Neutrophil (primary cell): Measurements from ENCODE around the gene ALS2.
"Not testable (repeated sequence)": the region's sequence is repeated elsewhere in the genome, so short reads cannot be mapped to it uniquely, and the experiment has no call there.

Experiments used
- H3K27ac ChIP-seq: fragments of 200-600 bp; sonication (generic); 2 replicates; pipeline ENCODE4 v1.5.1; 2016; ENCODE audit warnings: mild to moderate bottlenecking, moderate library complexity
- H3K27me3 ChIP-seq: fragments of 200-600 bp; sonication (generic); 2 replicates; pipeline ENCODE4 v1.6.0; 2016; ENCODE audit warnings: mild to moderate bottlenecking
- H3K36me3 ChIP-seq: fragments of 200-600 bp; sonication (generic); 2 replicates; pipeline ENCODE4 v1.5.1; 2017
- H3K4me1 ChIP-seq, 2 experiments: fragments of 200-600 bp in 1 of 2; sonication (generic) in 1 of 2; 1 replicate in 1 of 2; 2 replicates in 1 of 2; pipeline versions ENCODE4 v1.5.1 to v1.6.1; 2013 to 2016; ENCODE audit warnings: low read depth in 1 of 2, low read length in 1 of 2, mild to moderate bottlenecking in 1 of 2, moderate library complexity in 1 of 2; ENCODE audit not compliant: control insufficient read depth in 1 of 2, insufficient read depth in 1 of 2
- H3K4me3 ChIP-seq, 2 experiments: fragments of 200-600 bp in 1 of 2; sonication (generic) in 1 of 2; 1 replicate in 1 of 2; 2 replicates in 1 of 2; pipeline ENCODE4 v1.5.1; 2013 to 2016; ENCODE audit warnings: low read depth in 1 of 2, low read length in 1 of 2, mild to moderate bottlenecking in 1 of 2, moderate library complexity in 1 of 2
- H3K9me3 ChIP-seq: fragments of 200-600 bp; sonication (generic); 2 replicates; pipeline ENCODE4 v1.5.1; 2016
- CTCF ChIP-seq: fragments of 200-600 bp; sonication (generic); IDR thresholded peaks from 2 replicates; pipeline ENCODE4 v1.5.1; 2016; ENCODE audit warnings: antibody characterized with exemption

Gene ALS2

DNA sequence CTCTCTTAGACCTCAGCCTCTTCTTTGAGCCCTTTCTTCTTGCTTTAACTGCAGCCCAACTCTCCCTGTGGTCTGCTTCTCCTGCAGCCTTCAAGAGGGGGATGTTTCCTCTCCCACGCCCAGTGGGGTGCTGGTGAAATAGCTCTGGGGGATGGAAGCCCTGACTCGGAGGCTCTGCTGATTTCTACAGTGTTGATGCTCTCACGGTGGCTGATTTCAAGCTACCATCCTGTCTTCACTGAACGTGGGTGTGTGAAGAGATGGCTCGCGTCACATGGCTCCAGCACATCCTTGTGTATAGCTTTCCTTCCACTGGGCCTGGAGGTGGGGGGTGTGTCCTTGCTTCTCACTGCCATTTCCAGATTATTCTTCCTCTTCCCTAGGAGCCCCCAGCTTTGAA is 102.3 kb downstream of the ALS2 start:
- Histone ChIP-seq H3K9me3 (no peaks in the 10 kb centered on the region), H3K4me3 (no peak overlapping the region), H3K36me3 (no peaks in the 10 kb centered on the region), H3K27ac (no peak overlapping the region), H3K4me1 (no peaks in the 10 kb centered on the region), H3K27me3 (no peaks in the 10 kb centered on the region)
- TF ChIP-seq CTCF, result no peak

GRCh38 chr2:201675454-201675853 is 105.3 kb downstream of the ALS2 start:
- TF ChIP-seq CTCF, result no peak
- no peak overlapping the region for H3K4me3 ChIP-seq
- no peaks in the 10 kb centered on the region for H3K4me1 ChIP-seq

DNA sequence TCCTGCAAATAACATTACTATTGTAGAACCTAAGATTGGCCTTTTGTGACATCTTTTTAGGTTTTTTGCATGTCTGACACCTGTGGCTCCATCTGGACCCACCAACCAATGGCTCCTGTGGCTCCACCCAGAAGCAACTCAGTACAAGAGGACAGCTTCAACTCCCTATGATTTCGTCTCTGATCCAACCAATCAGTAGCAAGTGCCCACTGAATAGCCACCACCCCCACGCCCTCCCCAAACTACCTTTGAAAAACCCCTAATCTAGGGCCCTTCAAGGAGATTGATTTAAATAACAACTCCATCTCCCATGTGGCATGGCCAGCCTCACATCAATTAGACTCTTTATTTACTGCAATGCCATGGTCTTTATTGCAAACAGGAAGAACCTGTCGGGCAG is 105.9 kb downstream of the ALS2 start:
- TF ChIP-seq CTCF, result no peak
- H3K4me1 ChIP-seq, result no peaks in the 10 kb centered on the region
- H3K27ac ChIP-seq, result no peak overlapping the region
- H3K9me3 ChIP-seq, result no peaks in the 10 kb centered on the region
- H3K27me3 ChIP-seq, result no peaks in the 10 kb centered on the region
- no peak overlapping the region for H3K4me3 ChIP-seq
- H3K36me3 ChIP-seq, result no peaks in the 10 kb centered on the region

More at GRCh38 chr2:201675454-201675853, 105.3 kb downstream of the ALS2 start:
- H3K9me3 ChIP-seq, result no peaks in the 10 kb centered on the region
- H3K36me3 ChIP-seq, result no peaks in the 10 kb centered on the region
- H3K27ac ChIP-seq, result no peak overlapping the region
- H3K27me3 ChIP-seq, result no peaks in the 10 kb centered on the region

DNA sequence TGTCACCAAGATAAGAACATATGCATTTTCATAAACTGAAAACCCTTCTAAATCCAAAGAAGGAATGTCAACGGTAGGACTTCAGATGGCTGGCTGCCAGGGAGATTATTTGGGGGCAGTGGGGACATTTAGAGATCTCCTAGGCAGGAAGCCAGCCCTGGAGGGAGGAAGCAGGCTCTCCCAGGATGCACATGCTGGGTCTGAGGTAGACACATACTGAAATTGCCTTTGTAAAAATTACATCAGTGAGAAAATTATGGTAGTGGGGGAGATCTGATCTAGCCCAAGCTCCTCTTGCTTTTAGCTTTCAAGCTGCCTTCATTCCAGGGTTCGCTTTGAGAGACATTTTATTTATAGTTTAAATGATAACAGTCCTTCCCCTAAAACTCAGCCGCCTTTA is 106.4 kb downstream of the ALS2 start:
- TF ChIP-seq CTCF, result no peak
- Histone ChIP-seq H3K27ac (no peak overlapping the region), H3K27me3 (no peaks in the 10 kb centered on the region), H3K4me3 (no peak overlapping the region), H3K36me3 (no peaks in the 10 kb centered on the region), H3K9me3 (no peaks in the 10 kb centered on the region), H3K4me1 (no peaks in the 10 kb centered on the region)

GRCh38 chr2:201673546-201673945 is 107.2 kb downstream of the ALS2 start:
- no peaks in the 10 kb centered on the region for H3K4me1 ChIP-seq
- H3K27ac ChIP-seq, result no peak overlapping the region
- H3K27me3 ChIP-seq, result no peaks in the 10 kb centered on the region
- TF ChIP-seq CTCF, result no peak
- no peaks in the 10 kb centered on the region for H3K9me3 ChIP-seq
- H3K36me3 ChIP-seq, result no peaks in the 10 kb centered on the region
- no peak overlapping the region for H3K4me3 ChIP-seq

- not testable (repeated sequence) for H3K4me3 ChIP-seq, H3K27me3 ChIP-seq, H3K27ac ChIP-seq, H3K9me3 ChIP-seq, H3K36me3 ChIP-seq, H3K4me1 ChIP-seq
Measured at GRCh38 chr2:201671205-201671604, 109.5 kb downstream of the ALS2 start.
